ENCODE measurements around the gene C2CD4B. TPM values are rescaled to one million over a fixed set of nuclear protein-coding genes. Genes with fewer than 3 reads are reported as not detected.

Gene C2CD4B
- polyA plus RNA-seq, 4 donors: 0.65 to 0.84 (median 0.81) TPM

DNA sequence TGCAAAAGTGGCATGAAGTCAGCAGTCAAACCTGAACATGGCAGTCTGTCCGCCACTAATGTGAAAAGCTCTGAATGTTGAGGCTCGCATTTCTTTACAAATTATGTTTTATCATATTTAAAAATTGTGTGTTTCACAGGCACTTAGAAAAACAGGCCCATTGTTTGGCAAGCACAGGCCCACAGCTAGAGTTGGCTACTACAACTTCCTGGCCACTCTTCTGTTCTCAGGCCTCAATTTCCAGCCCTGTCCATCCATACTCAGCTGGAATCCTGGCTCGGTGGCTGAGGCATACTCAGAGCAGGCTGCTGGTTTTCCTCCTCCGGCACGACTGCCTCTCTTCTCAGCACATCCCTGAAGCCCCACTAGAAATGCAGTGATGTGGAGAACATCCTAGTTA is 44.3 kb downstream of the C2CD4B start:
- no peak for DNase-seq (ENCODE audit: low read depth in 4 of 4, low spot score in 2 of 4)

DNA sequence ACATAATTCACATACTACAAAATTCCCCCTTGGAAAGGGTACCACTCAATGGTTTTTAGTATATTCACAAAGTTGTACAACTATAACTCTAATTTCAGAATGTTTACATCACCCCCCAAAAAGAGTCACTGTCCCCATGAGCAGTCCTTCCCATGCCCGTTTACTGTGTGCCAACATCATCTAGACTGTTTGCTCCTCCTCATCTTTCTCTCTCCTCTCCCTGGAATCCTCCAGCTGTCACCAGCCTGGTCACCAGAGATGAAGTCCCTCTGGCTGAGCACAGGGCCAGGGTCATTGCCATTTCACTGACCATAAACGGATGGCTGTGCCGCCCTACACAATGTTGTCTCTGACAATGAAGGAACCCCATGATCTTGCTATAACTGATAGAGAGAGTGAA is 45.2 kb downstream of the C2CD4B start:
- DNase-seq (ENCODE audit: low read depth in 4 of 4, low spot score in 2 of 4): no peak

- no peak for DNase-seq (ENCODE audit: low read depth in 4 of 4, low spot score in 2 of 4)
Measured at GRCh38 chr15:62119227-62119864, 45.7 kb downstream of the C2CD4B start.

DNA sequence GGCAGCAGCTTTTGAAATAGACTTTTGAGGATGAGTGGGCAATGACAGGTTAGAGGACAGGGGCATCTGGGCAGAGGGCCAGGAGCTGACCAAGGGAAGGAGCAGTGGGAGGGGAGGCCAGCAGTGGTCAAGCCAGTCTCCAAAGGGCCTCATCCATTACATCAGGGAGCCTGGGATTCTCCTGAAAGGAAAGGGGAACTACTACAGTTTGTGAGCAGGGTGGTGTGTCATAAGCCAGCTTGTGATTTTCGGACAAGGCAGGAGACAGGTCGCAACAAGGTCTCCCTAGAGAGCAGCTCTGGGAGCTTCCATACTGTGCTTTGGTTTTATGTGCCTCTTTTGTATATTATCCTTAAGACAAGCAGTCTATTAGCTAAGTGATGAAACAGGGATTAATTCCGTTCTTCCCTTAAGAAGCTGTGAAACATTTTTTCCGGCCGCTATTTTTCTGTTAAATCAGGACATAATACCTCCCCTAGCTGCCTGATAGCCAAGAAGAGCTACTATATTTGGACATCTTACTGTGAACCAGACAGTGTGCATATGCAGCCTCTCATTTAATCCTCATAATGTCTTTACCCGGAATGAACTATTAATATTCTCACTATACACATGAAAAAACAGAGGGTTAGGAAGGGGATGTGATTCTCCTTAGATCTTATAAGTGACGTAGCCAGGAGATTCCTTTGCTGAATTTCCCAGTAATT is 46.4 kb downstream of the C2CD4B start:
- DNase-seq (ENCODE audit: low read depth in 4 of 4, low spot score in 2 of 4): no peak

- no peak for DNase-seq (ENCODE audit: low read depth in 4 of 4, low spot score in 2 of 4)
Measured at GRCh38 chr15:62115847-62116246, 49.2 kb downstream of the C2CD4B start.

Other genes starting within 250 kb of the C2CD4B start
- 10 to 100 TPM; 33.6 to 59.9 (median 41.1) TPM for gene VPS13C, start 104.8 kb downstream of the C2CD4B start, polyA plus RNA-seq (ENCODE audit: insufficient read length in 4 of 4)
- gene C2CD4A, start 98.3 kb downstream of the C2CD4B start, polyA plus RNA-seq (ENCODE audit: insufficient read length in 4 of 4): under 1 TPM; 0.16 to 0.36 (median 0.32) TPM
- gene TLN2, start 225.3 kb upstream of the C2CD4B start, polyA plus RNA-seq (ENCODE audit: insufficient read length in 4 of 4): 10 to 100 TPM; 27.4 to 36.0 (median 29.5) TPM